K562 (cell line): ENCODE results near the gene IFNA21.
"Not testable (repeated sequence)": the region's sequence is repeated elsewhere in the genome, so short reads cannot be mapped to it uniquely, and the experiment has no call there.

Experiments
- ETV1 ChIP-seq: fragments of 450-650 bp; conservative IDR thresholded peaks from 2 replicates; pipeline ENCODE4 v1.6.1; 2016; ENCODE audit warnings: missing genetic modification characterization, control low read depth, low read depth, missing compliant biosample characterization
- GABPA ChIP-seq: fragments of 200-800 bp; sonication (Bioruptor generic); conservative IDR thresholded peaks from 2 replicates; pipeline ENCODE4 v1.6.1; 2016; ENCODE audit warnings: low read depth, missing genetic modification characterization, missing compliant biosample characterization
- OTX1 ChIP-seq: fragments of 450-650 bp; formaldehyde crosslinking; IDR thresholded peaks from 2 replicates; pipeline ENCODE4 v1.4.0; 2022; ENCODE audit warnings: mild to moderate bottlenecking
- POLR2AphosphoS5 ChIP-seq: IDR thresholded peaks from 2 replicates; pipeline ENCODE4 v1.6.1; 2011; ENCODE audit warnings: mild to moderate bottlenecking, low read depth, low read length, moderate library complexity; ENCODE audit not compliant: control insufficient read depth, insufficient read depth
- REST ChIP-seq, 2 experiments: fragments of 450-650 bp; formaldehyde crosslinking in 1 of 2; IDR thresholded peaks; 2 replicates each; pipeline versions ENCODE4 v1.4.0 to v1.6.1; 2014 to 2020; ENCODE audit warnings: mild to moderate bottlenecking in 2 of 2, borderline replicate concordance in 1 of 2, low read depth in 1 of 2
- SAFB2 ChIP-seq: fragments of 200-400 bp; formaldehyde crosslinking; IDR thresholded peaks from 2 replicates; pipeline ENCODE4 v1.6.1; 2018; ENCODE audit warnings: borderline replicate concordance, low read length, low read depth, moderate library complexity; ENCODE audit not compliant: severe bottlenecking
- SOX6 ChIP-seq: fragments of 450-650 bp; IDR thresholded peaks from 2 replicates; pipeline ENCODE4 v1.6.1; 2014; ENCODE audit warnings: mild to moderate bottlenecking
- ZBTB2 ChIP-seq: fragments of 450-650 bp; IDR thresholded peaks from 2 replicates; pipeline ENCODE4 v1.6.1; 2016; ENCODE audit warnings: antibody characterized with exemption
- ZNF174 ChIP-seq: fragments of 250-450 bp; sonication (Bioruptor Pico); IDR thresholded peaks from 2 replicates; pipeline ENCODE4 v1.4.0; 2020; ENCODE audit warnings: mild to moderate bottlenecking
- ZNF24 ChIP-seq: fragments of 450-650 bp; IDR thresholded peaks from 2 replicates; pipeline ENCODE4 v1.6.1; 2016
- ZNF274 ChIP-seq: IDR thresholded peaks from 2 replicates; pipeline ENCODE4 v1.6.1; 2011; ENCODE audit warnings: low read depth, mild to moderate bottlenecking, low read length, moderate library complexity, borderline replicate concordance
- ZNF668 ChIP-seq: fragments of 250-450 bp; sonication (Bioruptor Pico); IDR thresholded peaks from 2 replicates; pipeline ENCODE4 v1.8.0; 2022; ENCODE audit warnings: mild to moderate bottlenecking, inconsistent platforms
- TF ChIP-seq, protein P1 (sequence below): fragments of 450-650 bp; formaldehyde crosslinking; IDR thresholded peaks from 2 replicates; pipeline ENCODE4 v1.4.0; 2020; ENCODE audit warnings: mild to moderate bottlenecking, moderate library complexity
- TF ChIP-seq, protein P2 (sequence below): sonication (generic); formaldehyde crosslinking; IDR thresholded peaks from 2 replicates; pipeline ENCODE4 v1.5.0; 2020; ENCODE audit warnings: missing genetic modification reagents

DNA sequence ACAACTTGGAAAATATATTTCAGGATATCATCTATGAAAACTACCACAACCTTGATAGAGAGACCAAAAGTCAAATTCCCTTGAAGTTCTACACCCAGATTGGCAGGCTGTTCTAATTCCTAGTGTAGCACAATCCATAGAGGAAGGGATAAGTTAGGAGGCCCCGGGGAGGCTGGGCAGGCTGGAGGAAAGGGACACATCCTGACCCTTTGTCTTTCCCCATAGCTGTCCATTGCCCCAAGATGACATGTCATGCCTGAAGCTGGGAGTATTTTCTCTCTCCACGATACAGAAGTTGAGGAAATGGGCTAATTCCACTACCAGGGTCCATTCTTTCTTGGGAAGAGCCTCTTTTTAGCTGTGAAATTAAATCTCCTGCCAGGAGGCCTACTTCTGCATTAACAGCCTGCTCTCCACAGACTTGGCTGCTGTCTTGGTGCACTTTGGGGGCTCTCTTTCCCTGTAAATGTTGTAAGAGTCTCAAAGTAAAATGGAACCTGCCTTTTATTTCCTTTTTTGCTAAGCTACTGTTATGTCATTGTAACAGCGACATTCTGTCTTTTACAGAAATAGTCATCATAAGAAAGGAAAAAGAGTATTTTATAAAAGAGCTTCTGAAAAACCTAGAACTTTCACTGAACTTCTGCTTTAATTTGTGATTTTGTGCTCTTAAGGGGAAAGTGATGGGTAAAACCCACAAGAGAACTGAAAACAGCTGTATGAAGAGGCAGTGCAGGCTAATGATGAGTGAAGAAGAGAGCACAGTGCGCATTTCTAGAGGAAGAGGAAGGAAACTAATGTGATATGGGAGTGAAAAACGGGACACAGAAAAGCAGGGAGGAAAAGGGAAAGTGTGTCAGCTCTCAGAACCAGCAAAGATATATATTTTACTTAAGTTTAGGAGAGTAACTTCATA is 47.2 kb upstream of the IFNA21 start:
- TF ChIP-seq POLR2AphosphoS5; ZNF668 (CRISPR knock-in tag); GABPA (tag); ZNF174 (CRISPR knock-in tag); ZBTB2; SAFB2; ZNF274; ETV1 (tag); SOX6; REST (IDR thresholded peaks at IDR 0.05; ENCODE audit: borderline replicate concordance); REST (CRISPR knock-in tag; IDR thresholded peaks at IDR 0.05; ENCODE audit: low read depth); ZNF24; OTX1 (CRISPR knock-in tag): not testable (repeated sequence)
- TF ChIP-seq, protein P1, sequence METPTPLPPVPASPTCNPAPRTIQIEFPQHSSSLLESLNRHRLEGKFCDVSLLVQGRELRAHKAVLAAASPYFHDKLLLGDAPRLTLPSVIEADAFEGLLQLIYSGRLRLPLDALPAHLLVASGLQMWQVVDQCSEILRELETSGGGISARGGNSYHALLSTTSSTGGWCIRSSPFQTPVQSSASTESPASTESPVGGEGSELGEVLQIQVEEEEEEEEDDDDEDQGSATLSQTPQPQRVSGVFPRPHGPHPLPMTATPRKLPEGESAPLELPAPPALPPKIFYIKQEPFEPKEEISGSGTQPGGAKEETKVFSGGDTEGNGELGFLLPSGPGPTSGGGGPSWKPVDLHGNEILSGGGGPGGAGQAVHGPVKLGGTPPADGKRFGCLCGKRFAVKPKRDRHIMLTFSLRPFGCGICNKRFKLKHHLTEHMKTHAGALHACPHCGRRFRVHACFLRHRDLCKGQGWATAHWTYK (CRISPR knock-in tag) = not testable (repeated sequence)
- TF ChIP-seq, protein P2, sequence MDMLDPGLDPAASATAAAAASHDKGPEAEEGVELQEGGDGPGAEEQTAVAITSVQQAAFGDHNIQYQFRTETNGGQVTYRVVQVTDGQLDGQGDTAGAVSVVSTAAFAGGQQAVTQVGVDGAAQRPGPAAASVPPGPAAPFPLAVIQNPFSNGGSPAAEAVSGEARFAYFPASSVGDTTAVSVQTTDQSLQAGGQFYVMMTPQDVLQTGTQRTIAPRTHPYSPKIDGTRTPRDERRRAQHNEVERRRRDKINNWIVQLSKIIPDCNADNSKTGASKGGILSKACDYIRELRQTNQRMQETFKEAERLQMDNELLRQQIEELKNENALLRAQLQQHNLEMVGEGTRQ (CRISPR knock-in tag) = not testable (repeated sequence)
